Measurements from ENCODE around the gene CALN1.

- TF ChIP-seq, protein P1, sequence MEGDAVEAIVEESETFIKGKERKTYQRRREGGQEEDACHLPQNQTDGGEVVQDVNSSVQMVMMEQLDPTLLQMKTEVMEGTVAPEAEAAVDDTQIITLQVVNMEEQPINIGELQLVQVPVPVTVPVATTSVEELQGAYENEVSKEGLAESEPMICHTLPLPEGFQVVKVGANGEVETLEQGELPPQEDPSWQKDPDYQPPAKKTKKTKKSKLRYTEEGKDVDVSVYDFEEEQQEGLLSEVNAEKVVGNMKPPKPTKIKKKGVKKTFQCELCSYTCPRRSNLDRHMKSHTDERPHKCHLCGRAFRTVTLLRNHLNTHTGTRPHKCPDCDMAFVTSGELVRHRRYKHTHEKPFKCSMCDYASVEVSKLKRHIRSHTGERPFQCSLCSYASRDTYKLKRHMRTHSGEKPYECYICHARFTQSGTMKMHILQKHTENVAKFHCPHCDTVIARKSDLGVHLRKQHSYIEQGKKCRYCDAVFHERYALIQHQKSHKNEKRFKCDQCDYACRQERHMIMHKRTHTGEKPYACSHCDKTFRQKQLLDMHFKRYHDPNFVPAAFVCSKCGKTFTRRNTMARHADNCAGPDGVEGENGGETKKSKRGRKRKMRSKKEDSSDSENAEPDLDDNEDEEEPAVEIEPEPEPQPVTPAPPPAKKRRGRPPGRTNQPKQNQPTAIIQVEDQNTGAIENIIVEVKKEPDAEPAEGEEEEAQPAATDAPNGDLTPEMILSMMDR (IDR thresholded peaks at IDR 0.05) = no peak
- no peak for TF ChIP-seq SIN3A (IDR thresholded peaks at IDR 0.05; ENCODE audit: borderline replicate concordance, insufficient read depth, low read depth, low read length)
These were observed 356.7 kb downstream of the CALN1 start for GRCh38 chr7:72055426-72055825.

Measured in Panc1 (cell line).